Stimulated activated CD4-positive, alpha-beta T cell treated with anti-CD3 and anti-CD28 coated beads, Interleukin-15, amount 100 ng/mL, for 1 hour (primary cell): ENCODE data around the gene CRX.
"Not testable (repeated sequence)": the region's sequence is repeated elsewhere in the genome, so short reads cannot be mapped to it uniquely, and the experiment has no call there.

Experiments used
- DNase-seq, 2 donors: peaks; one replicate each; pipeline ENCODE4 v3.0.0-alpha.2; 2020; ENCODE audit warnings: low read depth in 1 of 2, low spot score in 1 of 2

The CRX gene

GRCh38 chr19:47859838-47860237 lies 38.1 kb downstream of the CRX start:
- not testable (repeated sequence) for DNase-seq

- no peak for DNase-seq
Measured at GRCh38 chr19:47860602-47861297, 39.0 kb downstream of the CRX start.

GRCh38 chr19:47861630-47862029 lies 39.9 kb downstream of the CRX start:
- no peak for DNase-seq

GRCh38 chr19:47863514-47863936 lies 41.8 kb downstream of the CRX start:
- DNase-seq: peak; percentile 74 to 82

- DNase-seq: no peak
Measured at GRCh38 chr19:47865166-47865565, 43.4 kb downstream of the CRX start.

- no peak for DNase-seq
Measured at GRCh38 chr19:47878906-47879305, 57.2 kb downstream of the CRX start.

GRCh38 chr19:47879385-47879784 lies 57.6 kb downstream of the CRX start:
- DNase-seq: not testable (repeated sequence)

GRCh38 chr19:47881757-47882156 lies 60.0 kb downstream of the CRX start:
- no peak for DNase-seq

GRCh38 chr19:47882890-47883289 lies 61.2 kb downstream of the CRX start:
- no peak for DNase-seq

GRCh38 chr19:47885067-47885463 lies 63.3 kb downstream of the CRX start:
- no peak for DNase-seq

GRCh38 chr19:47886010-47886559 lies 64.3 kb downstream of the CRX start, which contains the start of gene SULT2A1:
Gene SULT2A1, minus strand, starts transcription at chr19:47886315. Its CDS starts 58 bp downstream, at chr19:47886257.
- DNase-seq: no peak

GRCh38 chr19:47890865-47891621 lies 69.3 kb downstream of the CRX start:
- no peak for DNase-seq

GRCh38 chr19:47891622-47891922 lies 69.8 kb downstream of the CRX start:
- no peak for DNase-seq

GRCh38 chr19:47891923-47892666 lies 70.4 kb downstream of the CRX start:
- DNase-seq: no peak
